HG03457 (cell line): ENCODE measurements around the gene CACNA1I.

Experiments
- ATAC-seq: cut with Tn5 transposase; IDR thresholded peaks from one replicate; pipeline ENCODE4 v1.9.1; 2021; ENCODE audit warnings: moderate number of reproducible peaks; ENCODE audit not compliant: unreplicated experiment

CACNA1I gene

GRCh38 chr22:39714321-39714720 lies 143.8 kb downstream of the CACNA1I start:
- ATAC-seq = no peak

GRCh38 chr22:39715778-39716495 lies 145.4 kb downstream of the CACNA1I start:
- no peak for ATAC-seq

GRCh38 chr22:39716534-39716933 lies 146.0 kb downstream of the CACNA1I start:
- no peak for ATAC-seq

DNA sequence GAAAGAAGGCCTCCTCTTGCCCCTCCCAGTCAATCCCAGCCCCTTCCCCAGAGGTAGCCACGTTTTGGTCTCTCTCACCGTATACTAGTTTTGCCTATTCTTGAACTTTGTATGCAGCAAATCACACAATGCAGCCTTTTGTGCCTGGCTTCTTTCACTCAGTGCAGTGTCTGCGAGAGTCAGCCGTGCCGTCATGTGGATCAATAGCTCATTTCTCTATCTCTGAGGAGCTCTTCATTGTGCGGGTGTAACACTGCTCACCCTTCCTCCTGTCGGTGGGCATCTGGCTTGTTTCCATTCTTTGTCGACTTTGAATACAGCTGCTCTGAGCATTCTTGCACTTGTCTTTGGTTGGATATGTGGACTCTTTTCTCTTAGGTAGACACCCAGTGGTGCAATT lies 146.5 kb downstream of the CACNA1I start:
- no peak for ATAC-seq

DNA sequence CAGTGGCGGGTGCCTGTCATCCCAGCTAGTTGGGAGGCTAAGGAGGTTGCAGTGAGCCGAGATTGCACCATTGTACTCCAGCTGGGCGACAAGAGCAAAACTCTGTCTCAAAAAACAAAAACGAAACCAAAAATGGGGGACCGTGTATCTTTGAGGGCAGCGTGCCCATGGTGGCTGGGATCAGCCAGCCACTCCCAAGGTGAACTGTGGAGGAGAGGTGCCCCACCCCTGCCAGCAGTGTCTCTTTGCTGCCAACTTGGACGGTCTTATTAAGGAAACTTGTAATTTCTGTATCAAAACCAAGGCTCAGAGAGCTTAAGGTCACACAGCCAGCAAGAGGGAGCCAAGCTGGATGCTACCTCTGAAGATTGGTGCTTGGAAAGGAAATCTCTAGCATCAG lies 147.7 kb downstream of the CACNA1I start:
- ATAC-seq = no peak

GRCh38 chr22:39718921-39719475 lies 148.4 kb downstream of the CACNA1I start:
- no peak for ATAC-seq

- no peak for ATAC-seq
Observed at GRCh38 chr22:39719559-39720450, 149.3 kb downstream of the CACNA1I start.

GRCh38 chr22:39721206-39722031 lies 150.9 kb downstream of the CACNA1I start:
- no peak for ATAC-seq

GRCh38 chr22:39722032-39722325 lies 151.4 kb downstream of the CACNA1I start:
- ATAC-seq = no peak

DNA sequence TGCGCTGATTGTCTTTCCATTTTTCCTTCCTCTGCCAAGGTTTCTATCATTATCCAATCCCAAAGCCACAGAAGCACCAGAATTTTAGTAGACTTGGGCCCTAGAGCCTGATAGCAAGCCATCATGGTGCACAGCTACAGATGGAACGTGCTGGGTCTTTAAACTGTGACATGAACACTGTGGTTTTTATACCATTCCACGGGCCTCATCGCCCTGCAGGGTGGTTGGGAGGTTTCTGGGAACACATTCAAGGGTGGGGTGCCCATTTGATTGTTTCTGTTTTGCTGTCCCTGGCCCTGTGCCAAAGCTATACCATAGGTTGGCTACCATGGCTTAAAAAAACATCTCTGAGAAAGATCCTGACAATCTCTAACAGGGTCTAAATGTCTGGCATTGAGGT lies 151.9 kb downstream of the CACNA1I start:
- ATAC-seq = no peak

GRCh38 chr22:39723463-39723862 lies 152.9 kb downstream of the CACNA1I start:
- no peak for ATAC-seq

GRCh38 chr22:39723899-39724351 lies 153.4 kb downstream of the CACNA1I start:
- ATAC-seq = no peak

DNA sequence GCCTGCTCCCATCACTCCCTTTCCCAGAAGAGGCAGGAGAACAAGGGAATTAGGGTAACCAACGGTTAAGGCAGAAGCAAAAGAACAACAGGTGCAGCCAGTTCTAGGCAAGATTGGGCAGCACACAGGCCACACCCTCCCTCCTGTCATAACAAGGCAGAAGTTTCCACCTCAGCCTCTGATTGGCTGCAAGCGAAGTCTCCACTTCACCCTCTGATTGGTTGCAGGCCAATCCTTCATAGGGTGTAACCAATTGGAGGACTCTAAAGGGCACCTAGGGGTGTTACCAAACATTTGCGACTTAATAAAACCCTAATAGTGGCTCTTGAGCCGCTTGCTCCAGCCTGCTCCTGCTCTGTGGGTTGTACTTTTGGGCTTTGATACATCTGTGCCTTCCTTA lies 153.8 kb downstream of the CACNA1I start:
- ATAC-seq = no peak

GRCh38 chr22:39724857-39725256 lies 154.3 kb downstream of the CACNA1I start:
- no peak for ATAC-seq

- no peak for ATAC-seq
Observed at GRCh38 chr22:39725351-39726035, 154.9 kb downstream of the CACNA1I start.

GRCh38 chr22:39727541-39727940 lies 157.0 kb downstream of the CACNA1I start:
- ATAC-seq = no peak

- no peak for ATAC-seq
Observed at GRCh38 chr22:39728236-39728860, 157.8 kb downstream of the CACNA1I start.

- no peak for ATAC-seq
Observed at GRCh38 chr22:39729141-39729934, 158.8 kb downstream of the CACNA1I start.

- no peak for ATAC-seq
Observed at GRCh38 chr22:39731481-39731880, 160.9 kb downstream of the CACNA1I start.
